Activated CD4-positive, alpha-beta memory T cell treated with anti-CD3 and anti-CD28 coated beads for 36 hours (primary cell): ENCODE measurements around the gene SSH3. TPM values are rescaled to one million over a fixed set of nuclear protein-coding genes. Genes with fewer than 3 reads are reported as not detected.
A peak's percentile ranks its signal among the peaks of the same experiment; 100 is the strongest.

Source experiments
- CTCF ChIA-PET: fragments of 350-600 bp; sonication (Branson Sonifier 250); formaldehyde crosslinking; loops from one replicate; lab custom pipeline; 2021; ENCODE audit warnings: antibody characterized with exemption, inconsistent platforms; lab: Charles Lee
- POLR2A ChIA-PET: fragments of 350-600 bp; sonication (Branson Sonifier 250); formaldehyde crosslinking; loops from one replicate; lab custom pipeline; 2021; ENCODE audit warnings: antibody characterized with exemption; lab: Charles Lee
- DNase-seq: peaks from one replicate; pipeline ENCODE4 v3.0.0-alpha.2; 2020
- H3K27ac Mint-ChIP-seq: one replicate; pipeline ENCODE4 v1.8.0; 2021; ENCODE audit warnings: mixed read lengths
- H3K27me3 Mint-ChIP-seq: one replicate; pipeline ENCODE4 v1.8.0; 2021; ENCODE audit warnings: mixed read lengths
- H3K36me3 Mint-ChIP-seq: one replicate; pipeline ENCODE4 v1.8.0; 2021; ENCODE audit warnings: mixed read lengths
- H3K4me1 Mint-ChIP-seq: one replicate; pipeline ENCODE4 v1.8.0; 2021; ENCODE audit warnings: low read depth, mixed read lengths
- H3K4me3 Mint-ChIP-seq: one replicate; pipeline ENCODE4 v1.8.0; 2021; ENCODE audit warnings: mild to moderate bottlenecking, mixed read lengths
- H3K9me3 Mint-ChIP-seq: one replicate; pipeline ENCODE4 v1.8.0; 2021; ENCODE audit warnings: mixed read lengths
- intact Hi-C: fragments of 100-400 bp; cut with micrococcal nuclease; formaldehyde crosslinking; loops from one replicate; pipeline ENCODE4 v1.15.1; 2023
- total RNA-seq, 2 experiments: library from RNA; stranded (reverse); gene quantifications; one replicate each; pipeline ENCODE4 v1.2.3, GENCODE V29; 2021

The SSH3 gene
- total RNA-seq, 2 experiments from 2014 or later, result 14.9 to 19.4 TPM

DNA sequence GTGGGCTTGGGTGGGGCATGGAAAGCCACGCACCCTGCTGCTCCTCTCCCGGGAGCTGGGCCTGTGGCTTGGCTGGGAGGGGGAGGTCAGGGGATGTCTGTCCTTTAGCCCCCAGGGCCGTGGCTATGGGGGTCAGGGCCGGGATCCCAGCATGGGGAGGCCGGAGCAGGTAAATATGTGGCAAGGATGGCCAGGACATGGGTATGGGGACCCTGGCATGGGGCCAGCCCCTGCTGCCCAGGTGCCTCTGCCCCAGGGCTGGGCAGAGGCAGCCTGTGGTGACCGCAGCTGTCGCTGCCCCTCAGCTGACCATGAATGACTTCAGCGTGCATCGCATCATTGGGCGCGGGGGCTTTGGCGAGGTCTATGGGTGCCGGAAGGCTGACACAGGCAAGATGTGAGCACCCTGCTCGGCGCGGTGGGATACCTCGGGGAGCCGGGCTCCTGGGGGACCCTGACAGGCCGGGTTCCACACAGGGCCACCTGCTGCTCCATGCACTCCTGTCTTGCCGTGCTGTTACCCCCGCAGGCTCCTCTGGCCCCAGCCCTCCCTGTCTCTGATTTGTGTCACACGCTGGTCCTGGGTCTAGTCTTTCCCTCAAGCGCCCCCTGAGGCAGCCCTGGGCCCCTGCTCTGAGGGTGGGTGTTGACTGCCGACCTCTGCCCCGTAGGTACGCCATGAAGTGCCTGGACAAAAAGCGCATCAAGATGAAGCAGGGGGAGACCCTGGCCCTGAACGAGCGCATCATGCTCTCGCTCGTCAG lies 22.4 kb upstream of the SSH3 start:
- Mint-ChIP-seq H3K36me3 (peaks cover 53% of the 10 kb centered on the region), H3K9me3 (no peaks in the 10 kb centered on the region), H3K4me1 (peaks cover 44% of the 10 kb centered on the region), H3K27ac (peak overlapping the region; percentile 97), H3K4me3 (no peak overlapping the region), H3K27me3 (no peaks in the 10 kb centered on the region)
- intact Hi-C loops, result no loop called here
- DNase-seq, result no peak
- ChIA-PET POLR2A (interaction anchor here (0.8 kb wide), 1 partner anchor 9 kb away, joined by 3 read pairs; no protein-coding TSS in a partner anchor), CTCF (interaction anchor here (0.7 to 1.9 kb wide), 4 partner anchors 8 to 72 kb away, joined by 3 to 7 read pairs (median 3); partner anchors contain the start of genes ANKRD13D and POLD4)

DNA sequence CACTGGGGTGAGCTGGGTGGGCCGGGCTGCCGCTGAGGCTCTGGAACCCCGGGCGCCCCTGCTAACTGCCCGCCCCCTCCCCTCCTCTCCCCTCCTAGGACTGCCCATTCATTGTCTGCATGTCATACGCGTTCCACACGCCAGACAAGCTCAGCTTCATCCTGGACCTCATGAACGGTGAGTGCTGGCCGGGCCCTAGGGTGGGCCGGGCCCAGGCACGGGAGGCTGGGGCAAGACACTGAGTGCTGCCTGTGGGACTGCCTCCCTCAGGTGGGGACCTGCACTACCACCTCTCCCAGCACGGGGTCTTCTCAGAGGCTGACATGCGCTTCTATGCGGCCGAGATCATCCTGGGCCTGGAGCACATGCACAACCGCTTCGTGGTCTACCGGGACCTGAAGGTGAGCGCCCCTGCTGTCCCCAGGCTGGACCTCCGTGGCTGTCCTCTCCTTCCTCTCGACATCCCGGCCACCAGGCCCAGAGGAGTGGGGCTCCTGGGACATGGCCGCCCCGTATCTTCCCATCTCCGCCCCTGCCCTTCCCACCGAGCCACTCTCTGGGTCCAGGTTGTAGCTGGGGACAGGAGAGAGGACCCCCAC lies 21.7 kb upstream of the SSH3 start:
- ChIA-PET CTCF (interaction anchor here (1.1 kb wide), 1 partner anchor 19 kb away, joined by 3 read pairs; no protein-coding TSS in a partner anchor), POLR2A (no interaction called here)
- H3K4me3 Mint-ChIP-seq, result no peak overlapping the region
- peaks cover 42% of the 10 kb centered on the region for H3K4me1 Mint-ChIP-seq
- DNase-seq, result no peak
- H3K27me3 Mint-ChIP-seq, result no peaks in the 10 kb centered on the region
- H3K9me3 Mint-ChIP-seq, result no peaks in the 10 kb centered on the region
- H3K36me3 Mint-ChIP-seq, result peaks cover 54% of the 10 kb centered on the region
- H3K27ac Mint-ChIP-seq, result peak overlapping the region; percentile 49
- intact Hi-C loops, result no loop called here

- peaks cover 43% of the 10 kb centered on the region for H3K4me1 Mint-ChIP-seq
Observed at GRCh38 chr11:67282155-67282875, 21.0 kb upstream of the SSH3 start.

GRCh38 chr11:67282876-67283371 lies 20.4 kb upstream of the SSH3 start:
- Mint-ChIP-seq H3K27me3 (no peaks in the 10 kb centered on the region), H3K4me3 (no peak overlapping the region), H3K36me3 (peaks cover 46% of the 10 kb centered on the region), H3K27ac (peak overlapping the region; percentile 28), H3K9me3 (no peaks in the 10 kb centered on the region), H3K4me1 (peaks cover 46% of the 10 kb centered on the region)
- CTCF ChIA-PET, result interaction anchor here (1.1 kb wide), 1 partner anchor 20 kb away, joined by 3 read pairs; no protein-coding TSS in a partner anchor
- POLR2A ChIA-PET, result interaction anchor here (0.9 to 1.3 kb wide), 5 partner anchors 11 to 71 kb away, joined by 3 to 4 read pairs (median 3); no protein-coding TSS in a partner anchor
- intact Hi-C loops, result no loop called here
- DNase-seq, result no peak

More at GRCh38 chr11:67282155-67282875, 21.0 kb upstream of the SSH3 start:
- ChIA-PET CTCF (interaction anchor here (1.1 kb wide), 1 partner anchor 20 kb away, joined by 3 read pairs; no protein-coding TSS in a partner anchor), POLR2A (interaction anchor here (0.9 to 1.3 kb wide), 5 partner anchors 10 to 72 kb away, joined by 3 to 4 read pairs (median 3); no protein-coding TSS in a partner anchor)
- no peak for DNase-seq
- Mint-ChIP-seq H3K27ac (peak overlapping the region; percentile 49), H3K36me3 (peaks cover 52% of the 10 kb centered on the region), H3K27me3 (no peaks in the 10 kb centered on the region), H3K4me3 (no peak overlapping the region), H3K9me3 (no peaks in the 10 kb centered on the region)
- intact Hi-C loops, result no loop called here

DNA sequence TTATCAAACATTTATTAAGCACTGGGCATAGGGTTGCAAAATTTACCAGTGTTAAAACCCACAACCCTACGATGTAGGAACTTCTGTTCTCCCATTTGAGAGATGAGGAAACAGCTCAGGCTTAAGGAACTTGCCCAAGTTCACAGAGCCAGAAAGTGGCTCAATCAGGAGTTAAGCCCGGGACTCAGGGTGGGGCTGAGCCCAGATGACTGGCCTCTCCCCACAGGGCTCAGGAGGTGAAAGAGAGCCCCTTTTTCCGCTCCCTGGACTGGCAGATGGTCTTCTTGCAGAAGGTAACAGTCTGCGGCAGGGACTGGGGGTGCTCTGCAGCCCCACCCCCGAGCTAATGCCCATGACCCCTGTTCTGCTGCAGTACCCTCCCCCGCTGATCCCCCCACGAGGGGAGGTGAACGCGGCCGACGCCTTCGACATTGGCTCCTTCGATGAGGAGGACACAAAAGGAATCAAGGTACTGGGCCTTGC lies 19.8 kb upstream of the SSH3 start:
- H3K9me3 Mint-ChIP-seq, result no peaks in the 10 kb centered on the region
- intact Hi-C loops, result no loop called here
- peaks cover 46% of the 10 kb centered on the region for H3K36me3 Mint-ChIP-seq
- ChIA-PET POLR2A (interaction anchor here (1.3 kb wide), 3 partner anchors 11 to 70 kb away, joined by 3 to 4 read pairs (median 3); no protein-coding TSS in a partner anchor), CTCF (no interaction called here)
- H3K27me3 Mint-ChIP-seq, result no peaks in the 10 kb centered on the region
- no peak overlapping the region for H3K4me3 Mint-ChIP-seq
- peaks cover 43% of the 10 kb centered on the region for H3K4me1 Mint-ChIP-seq
- no peak for DNase-seq
- H3K27ac Mint-ChIP-seq, result no peak overlapping the region

- DNase-seq, result no peak
- POLR2A ChIA-PET, result no interaction called here
- CTCF ChIA-PET, result interaction anchor here (0.7 kb wide), 1 partner anchor 98 kb away, joined by 3 read pairs; no protein-coding TSS in a partner anchor
- Mint-ChIP-seq H3K27ac (peak overlapping the region; percentile 60), H3K4me1 (peaks cover 34% of the 10 kb centered on the region), H3K27me3 (no peaks in the 10 kb centered on the region), H3K36me3 (peaks cover 36% of the 10 kb centered on the region), H3K4me3 (no peak overlapping the region), H3K9me3 (no peaks in the 10 kb centered on the region)
- intact Hi-C loops, result loop anchor here (5.0 kb wide), 1 partner anchor 202 kb away; no protein-coding TSS in a partner anchor
Observed at GRCh38 chr11:67284811-67285540, 18.4 kb upstream of the SSH3 start.

- Mint-ChIP-seq H3K27ac (peak overlapping the region; percentile 97), H3K9me3 (no peaks in the 10 kb centered on the region), H3K4me3 (no peak overlapping the region), H3K4me1 (peaks cover 38% of the 10 kb centered on the region), H3K27me3 (no peaks in the 10 kb centered on the region), H3K36me3 (peaks cover 36% of the 10 kb centered on the region)
- ChIA-PET CTCF (interaction anchor here (0.9 to 4.3 kb wide), 3 partner anchors 8 to 18 kb away, joined by 3 to 25 read pairs (median 24); no protein-coding TSS in a partner anchor), POLR2A (interaction anchor here (1.1 to 5.8 kb wide), 5 partner anchors 7 to 46 kb away, joined by 3 to 72 read pairs (median 23); partner anchors contain the start of gene GRK2)
- intact Hi-C loops, result loop anchor here (5.0 kb wide), 1 partner anchor 201 kb away; no protein-coding TSS in a partner anchor
- peak; percentile 38 for DNase-seq
Observed at GRCh38 chr11:67285541-67286498, 17.5 kb upstream of the SSH3 start.

GRCh38 chr11:67286621-67287333 lies 16.6 kb upstream of the SSH3 start:
- no peaks in the 10 kb centered on the region for H3K9me3 Mint-ChIP-seq
- H3K27ac Mint-ChIP-seq, result peak overlapping the region; percentile 97
- no peaks in the 10 kb centered on the region for H3K27me3 Mint-ChIP-seq
- POLR2A ChIA-PET, result interaction anchor here (0.7 to 5.8 kb wide), 7 partner anchors 8 to 46 kb away, joined by 3 to 72 read pairs (median 4); partner anchors contain the start of gene GRK2
- H3K4me1 Mint-ChIP-seq, result peaks cover 47% of the 10 kb centered on the region
- peak; percentile 45 for DNase-seq
- intact Hi-C loops, result loop anchor here (1.0 to 5.0 kb wide), 2 partner anchors 9 to 201 kb away; no protein-coding TSS in a partner anchor
- peaks cover 35% of the 10 kb centered on the region for H3K36me3 Mint-ChIP-seq
- H3K4me3 Mint-ChIP-seq, result peak overlapping the region; percentile 66
- CTCF ChIA-PET, result interaction anchor here (0.9 to 4.3 kb wide), 4 partner anchors 9 to 29 kb away, joined by 3 to 25 read pairs (median 14); no protein-coding TSS in a partner anchor
